ENCODE data around the gene TMEM130. TPM values are rescaled to one million over a fixed set of nuclear protein-coding genes. Genes with fewer than 3 reads are reported as not detected.

The TMEM130 gene
- total and polyA plus RNA-seq, 9 of the 15 experiments (the other 6 are each of a cell fraction or from before 2014, with no cell fraction given) = 0.07 TPM; not detected in 8

GRCh38 chr7:98910427-98910826 lies 40.6 kb upstream of the TMEM130 start (continued):
- TF ChIP-seq, protein P1, sequence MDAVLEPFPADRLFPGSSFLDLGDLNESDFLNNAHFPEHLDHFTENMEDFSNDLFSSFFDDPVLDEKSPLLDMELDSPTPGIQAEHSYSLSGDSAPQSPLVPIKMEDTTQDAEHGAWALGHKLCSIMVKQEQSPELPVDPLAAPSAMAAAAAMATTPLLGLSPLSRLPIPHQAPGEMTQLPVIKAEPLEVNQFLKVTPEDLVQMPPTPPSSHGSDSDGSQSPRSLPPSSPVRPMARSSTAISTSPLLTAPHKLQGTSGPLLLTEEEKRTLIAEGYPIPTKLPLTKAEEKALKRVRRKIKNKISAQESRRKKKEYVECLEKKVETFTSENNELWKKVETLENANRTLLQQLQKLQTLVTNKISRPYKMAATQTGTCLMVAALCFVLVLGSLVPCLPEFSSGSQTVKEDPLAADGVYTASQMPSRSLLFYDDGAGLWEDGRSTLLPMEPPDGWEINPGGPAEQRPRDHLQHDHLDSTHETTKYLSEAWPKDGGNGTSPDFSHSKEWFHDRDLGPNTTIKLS (IDR thresholded peaks at IDR 0.05; ENCODE audit: borderline replicate concordance, low read depth) = no peak
- no peak for TF ChIP-seq IFI16 (CRISPR knock-in tag; IDR thresholded peaks at IDR 0.05)

DNA sequence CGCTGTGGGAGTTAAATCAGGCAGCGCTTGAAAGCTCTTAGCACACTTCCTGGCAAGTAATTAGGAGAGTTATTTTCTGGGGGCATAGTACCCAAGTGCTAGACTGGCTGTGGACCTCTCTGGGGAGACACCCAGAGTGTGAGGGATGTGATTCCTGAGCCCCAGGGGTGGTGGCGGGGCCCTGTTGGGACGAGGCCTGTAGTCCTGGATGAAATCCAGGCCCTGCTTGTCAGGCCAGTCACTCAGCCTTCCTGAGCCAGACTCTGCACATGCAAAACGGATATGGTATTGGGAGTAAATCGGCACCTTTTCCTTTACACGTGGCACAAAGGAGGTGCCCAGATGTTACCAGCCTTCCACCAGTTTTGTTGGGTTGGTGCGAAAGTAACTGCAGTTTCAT lies 39.7 kb upstream of the TMEM130 start:
- intact Hi-C loops (cut with micrococcal nuclease) = no loop called here
- H2AFZ ChIP-seq (ENCODE audit: low read depth, low read length) = no peak overlapping the region
- H3K79me2 ChIP-seq (ENCODE audit: control insufficient read depth, insufficient read depth, low read length) = no peaks in the 10 kb centered on the region
- no peaks in the 10 kb centered on the region for H3K4me1 ChIP-seq (replicated peaks in 1 of 2; ENCODE audit: control insufficient read depth in 2 of 2, insufficient read depth in 2 of 2, low read length in 2 of 2)
- CTCF ChIA-PET (ENCODE audit: low intra/inter-chr PET ratio) = no interaction called here
- H3K36me3 ChIP-seq (ENCODE audit: control insufficient read depth, insufficient read depth, low read length) = peaks cover 95% of the 10 kb centered on the region
- H3K9ac ChIP-seq (ENCODE audit: insufficient read depth in 1 of 2, low read depth in 2 of 2, low read length in 2 of 2) = no peak overlapping the region; a peak in 1 of 4 replicates
- no peak overlapping the region for H3K4me3 ChIP-seq
- H4K20me1 ChIP-seq (replicated peaks; ENCODE audit: control insufficient read depth, insufficient read depth, low read length) = no peaks in the 10 kb centered on the region
- FAIRE-seq (no peak), DNase-seq (ENCODE audit: extremely low read depth in 1 of 4, low spot score in 3 of 4) (no peak), ATAC-seq (no peak)
- in situ Hi-C loops (cut with MboI) = no loop called here
- no peaks in the 10 kb centered on the region for H3K9me3 ChIP-seq (replicated peaks; ENCODE audit: control insufficient read depth, insufficient read depth, low read depth, low read length)
- H3K27ac ChIP-seq (ENCODE audit: extremely low read depth, low read depth, low read length) = no peak overlapping the region
- TF ChIP-seq KDM1A (IDR thresholded peaks at IDR 0.05) (no peak), SMARCA5 (IDR thresholded peaks at IDR 0.05) (no peak), RFX7 (CRISPR knock-in tag; IDR thresholded peaks at IDR 0.05) (no peak), ZNF232 (CRISPR knock-in tag; IDR thresholded peaks at IDR 0.05) (no peak), IRF2 (CRISPR knock-in tag; IDR thresholded peaks at IDR 0.05) (no peak), SIX5 (IDR thresholded peaks at IDR 0.05; ENCODE audit: borderline replicate concordance in 1 of 2, insufficient read depth in 1 of 2, low read depth in 1 of 2, low read length in 2 of 2) (no peak), PTBP1 (IDR thresholded peaks at IDR 0.05; ENCODE audit: low read depth, low read length) (no peak), CEBPG (CRISPR knock-in tag; IDR thresholded peaks at IDR 0.05) (no peak), CEBPG (tag; conservative IDR thresholded peaks at IDR 0.05 in 1 of 2, IDR thresholded peaks at IDR 0.05 in 1 of 2) (no peak), MAX (CRISPR knock-in tag; IDR thresholded peaks at IDR 0.05) (no peak)
- TF ChIP-seq, protein P2, sequence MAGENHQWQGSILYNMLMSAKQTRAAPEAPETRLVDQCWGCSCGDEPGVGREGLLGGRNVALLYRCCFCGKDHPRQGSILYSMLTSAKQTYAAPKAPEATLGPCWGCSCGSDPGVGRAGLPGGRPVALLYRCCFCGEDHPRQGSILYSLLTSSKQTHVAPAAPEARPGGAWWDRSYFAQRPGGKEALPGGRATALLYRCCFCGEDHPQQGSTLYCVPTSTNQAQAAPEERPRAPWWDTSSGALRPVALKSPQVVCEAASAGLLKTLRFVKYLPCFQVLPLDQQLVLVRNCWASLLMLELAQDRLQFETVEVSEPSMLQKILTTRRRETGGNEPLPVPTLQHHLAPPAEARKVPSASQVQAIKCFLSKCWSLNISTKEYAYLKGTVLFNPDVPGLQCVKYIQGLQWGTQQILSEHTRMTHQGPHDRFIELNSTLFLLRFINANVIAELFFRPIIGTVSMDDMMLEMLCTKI (IDR thresholded peaks at IDR 0.05; ENCODE audit: partially characterized antibody) = no peak
- no TSS peak for BruUV-seq (replicated peaks)
- H3K9me1 ChIP-seq (ENCODE audit: control insufficient read depth, insufficient read depth, low read length) = no peaks in the 10 kb centered on the region
- H3K4me2 ChIP-seq (ENCODE audit: insufficient read depth, low read length) = no peak overlapping the region
- WGBS (ENCODE audit: insufficient coverage, low coverage, missing lambda C conversion rate) = 93% methylated on average over 7 of the region's 8 CpGs
- H3K27me3 ChIP-seq (ENCODE audit: control insufficient read depth in 2 of 2, insufficient read depth in 2 of 2, low read length in 2 of 2) = no peaks in the 10 kb centered on the region
- POLR2A ChIA-PET = no interaction called here

Measured in K562 (cell line).